Measurements from ENCODE around the gene ZNF507. TPM values are rescaled to one million over a fixed set of nuclear protein-coding genes. Genes with fewer than 3 reads are reported as not detected.

Gene ZNF507
- total and polyA plus RNA-seq, 12 donors, result 4.3 to 23.2 (median 14.7) TPM

- H3K27ac ChIP-seq, result no peak overlapping the region
- no peaks in the 10 kb centered on the region for H3K27me3 ChIP-seq
- WGBS, 4 donors, result 92 to 96% (median 94%) methylated on average over 6 of the region's 6 CpGs
- H3K9me3 ChIP-seq (replicated peaks in 1 of 3), result no peaks in the 10 kb centered on the region
- no peak overlapping the region for H3K4me3 ChIP-seq
- no peak for DNase-seq
- H3K36me3 ChIP-seq (replicated peaks in 1 of 2), result no peaks in the 10 kb centered on the region
- intact Hi-C loops (cut with DNase I), result no loop called here
- no peak for TF ChIP-seq POLR2A (IDR thresholded peaks at IDR 0.05)
- no peak for TF ChIP-seq CTCF (IDR thresholded peaks at IDR 0.05)
- H3K4me1 ChIP-seq (replicated peaks in 1 of 2), result no peaks in the 10 kb centered on the region
Observed at GRCh38 chr19:32436692-32437091, 91.3 kb downstream of the ZNF507 start.

- no peak overlapping the region for H3K4me3 ChIP-seq
- intact Hi-C loops (cut with DNase I), result no loop called here
- 89 to 97% (median 93%) methylated on average over 1 of the region's 1 CpG for WGBS, 4 donors
- no peak for TF ChIP-seq POLR2A (IDR thresholded peaks at IDR 0.05)
- TF ChIP-seq CTCF (IDR thresholded peaks at IDR 0.05), result no peak
- DNase-seq, result no peak
- H3K27ac ChIP-seq, result no peak overlapping the region
- H3K27me3 ChIP-seq, result no peaks in the 10 kb centered on the region
- H3K36me3 ChIP-seq (replicated peaks in 1 of 2), result no peaks in the 10 kb centered on the region
- no peaks in the 10 kb centered on the region for H3K9me3 ChIP-seq (replicated peaks in 1 of 3)
- H3K4me1 ChIP-seq (replicated peaks in 1 of 2), result no peaks in the 10 kb centered on the region
Observed at GRCh38 chr19:32437096-32437495, 91.7 kb downstream of the ZNF507 start.

Other genes with a start within 250 kb of the ZNF507 start
- 10 to 100 TPM; 19.6 to 31.0 (median 23.4) TPM for gene DPY19L3, start 60.2 kb downstream of the ZNF507 start, total RNA-seq
- gene DPY19L3, start 60.2 kb downstream of the ZNF507 start, polyA plus RNA-seq, result 10 to 100 TPM in 1 of 3 donors, 1 to 10 TPM in 2; 5.4 to 12.9 (median 6.8) TPM
- gene PDCD5, start 235.6 kb downstream of the ZNF507 start, total RNA-seq, result 100 to 1,000 TPM in 4 of 9 donors, 10 to 100 TPM in 5; 56.4 to 213 (median 99.0) TPM
- 100 to 1,000 TPM; 190 to 274 (median 208) TPM for gene PDCD5, start 235.6 kb downstream of the ZNF507 start, polyA plus RNA-seq